Right lobe of liver (tissue), 4 donors: Measurements from ENCODE around the gene ITGB1.

Experiments
- CTCF ChIP-seq, 4 donors: fragments of 200-600 bp in 3 of 4; fragments of 450-650 bp in 1 of 4; IDR thresholded peaks; one replicate each; pipeline versions ENCODE4 v1.5.1 to v1.8.0; 2016 to 2022; ENCODE audit warnings: antibody characterized with exemption in 4 of 4, mild to moderate bottlenecking in 2 of 4
- POLR2A ChIP-seq: fragments of 450-650 bp; IDR thresholded peaks from one replicate; pipeline ENCODE4 v1.6.1; 2017; ENCODE audit warnings: antibody characterized with exemption, mild to moderate bottlenecking
- donor health status: DM: no; HTN: no; CAD: no.
- donor health status: DM: no; HTN: no; CAD: no.
- donor health status: DM: no; HTN: yes; CAD: no.

DNA sequence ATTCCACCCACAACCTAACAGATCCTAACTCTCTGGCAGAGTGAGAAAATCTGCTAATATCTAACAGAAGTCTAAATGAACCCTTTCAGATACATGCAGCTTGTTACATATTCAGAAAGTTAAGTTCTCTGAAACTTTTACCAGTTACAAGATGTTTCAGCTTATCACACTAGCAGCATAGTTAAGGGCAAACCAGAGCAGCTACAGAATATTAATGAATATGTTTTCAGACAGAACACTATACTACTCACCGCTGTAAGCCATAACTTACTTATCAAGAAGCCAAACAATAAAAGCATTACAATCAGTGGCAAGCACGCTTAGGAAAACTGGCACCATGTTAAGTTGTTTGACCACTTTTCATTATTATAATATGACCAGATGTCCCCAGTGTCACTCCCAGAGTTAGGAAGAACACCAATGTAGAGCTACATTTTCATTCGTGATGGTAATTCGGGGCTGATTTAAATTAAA lies 2.7 kb downstream of the ITGB1 start:
- no peak for TF ChIP-seq POLR2A
- TF ChIP-seq CTCF (IDR thresholded peaks at IDR 0.05): no peak
